ENCODE results near the gene RRAD.
"Not testable (repeated sequence)": the region's sequence is repeated elsewhere in the genome, so short reads cannot be mapped to it uniquely, and the experiment has no call there.

RRAD gene

DNA sequence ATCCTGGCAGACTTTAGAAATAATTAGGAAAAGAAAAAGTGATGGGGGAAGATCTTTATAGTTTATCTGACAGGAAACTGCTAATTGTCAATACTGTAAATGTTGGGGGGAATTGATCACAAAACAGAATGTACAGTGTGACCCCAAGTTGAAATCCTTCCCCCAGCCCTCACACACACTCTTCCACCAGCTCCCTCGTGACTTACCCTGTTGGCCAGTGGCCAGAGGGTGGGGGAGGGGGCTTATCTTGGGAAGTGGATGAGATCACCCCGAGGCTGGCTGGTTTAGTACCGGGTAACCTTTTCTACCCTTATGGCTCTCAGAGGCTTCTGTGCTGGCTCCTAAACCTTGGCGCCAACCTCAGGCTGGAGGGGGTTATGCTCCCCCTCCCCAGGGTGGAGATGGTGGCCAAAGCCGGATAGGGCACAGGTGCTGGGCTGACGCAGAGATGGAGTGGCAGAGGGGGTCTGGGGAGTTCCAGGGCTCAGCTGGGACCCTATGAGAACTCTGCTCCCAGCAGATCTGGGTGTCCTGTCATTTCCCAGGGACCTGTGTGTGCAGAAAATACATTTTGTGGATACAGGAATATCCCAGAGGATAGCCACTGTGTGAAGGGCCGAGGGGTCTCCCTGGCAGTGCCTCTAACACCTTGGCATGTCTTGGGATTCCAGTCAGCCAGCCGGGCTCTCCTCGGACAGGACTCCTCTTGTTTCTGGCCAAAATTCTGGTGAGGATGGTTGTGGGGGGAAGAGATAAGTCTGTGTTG, 25.2 kb downstream of the RRAD start:
- no peak for DNase-seq (ENCODE audit: low spot score)

DNA sequence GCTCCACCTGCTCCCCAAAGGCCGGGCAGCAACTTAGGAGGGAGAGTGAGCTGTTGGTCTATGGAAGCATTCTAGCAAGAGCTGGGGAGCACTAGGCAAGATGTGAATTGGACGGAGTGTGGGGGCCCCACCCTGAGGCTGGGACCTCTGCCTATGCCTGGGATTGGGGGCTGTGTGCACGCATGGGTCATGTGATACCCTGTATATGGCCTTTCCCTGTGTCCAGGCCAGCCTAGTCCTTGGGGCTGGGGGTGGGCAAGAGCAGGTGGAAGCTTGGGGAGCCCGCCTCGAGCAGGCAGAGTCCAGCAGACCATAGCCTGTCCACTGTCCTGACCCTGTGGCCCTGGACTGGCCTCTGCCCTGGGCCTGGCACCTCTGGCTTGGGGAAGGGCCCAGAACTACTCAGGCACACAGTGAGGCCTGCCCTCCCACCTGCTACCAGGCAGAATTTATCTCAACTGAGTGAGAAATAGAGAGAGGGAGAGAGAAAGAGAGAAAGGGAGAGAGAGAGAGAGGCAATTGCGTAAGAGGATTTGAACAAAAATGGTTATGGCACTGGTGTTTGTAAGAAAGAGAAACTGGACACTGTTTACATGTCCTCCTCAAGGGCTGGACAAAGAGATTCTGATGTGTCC, 25.9 kb downstream of the RRAD start:
- no peak for DNase-seq (ENCODE audit: low spot score)

DNA sequence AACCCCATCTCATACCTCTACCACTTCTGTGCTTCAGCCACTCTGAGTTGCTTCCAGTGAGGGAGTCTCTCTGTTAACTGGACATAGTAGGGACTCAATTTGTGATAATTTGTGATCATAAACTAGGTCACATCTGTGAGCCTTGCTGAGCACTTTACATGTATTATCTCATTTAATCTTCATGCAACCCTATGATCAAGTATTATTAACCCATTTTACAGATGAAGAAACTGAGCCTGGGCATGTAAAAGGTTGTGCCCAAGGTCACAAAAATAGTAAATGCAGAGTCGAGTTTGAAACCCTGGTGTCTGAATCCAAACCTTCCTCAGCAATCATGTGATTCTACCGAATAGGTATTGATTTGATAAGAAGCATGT, 26.4 kb downstream of the RRAD start:
- DNase-seq (ENCODE audit: low spot score), result no peak

DNA sequence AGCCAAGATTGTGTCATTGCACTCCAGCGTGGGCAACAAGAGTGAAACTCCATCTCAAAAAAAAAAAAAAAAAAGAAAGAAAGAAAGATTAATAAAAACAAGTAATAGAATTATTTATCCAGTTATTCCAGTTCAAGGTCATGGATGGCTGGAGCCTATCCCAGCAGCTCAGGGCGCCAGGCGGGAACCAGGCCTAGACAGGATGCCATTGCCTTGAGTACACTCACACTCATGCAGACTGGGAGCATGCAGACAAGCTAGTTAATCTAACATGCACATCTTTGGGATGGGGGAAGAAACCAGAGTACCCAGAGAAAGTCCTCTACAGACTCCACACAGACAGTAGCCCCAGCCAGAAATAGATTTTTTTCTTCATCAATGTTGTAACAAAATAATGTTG, 27.1 kb downstream of the RRAD start:
- DNase-seq (ENCODE audit: low spot score), result no peak

DNA sequence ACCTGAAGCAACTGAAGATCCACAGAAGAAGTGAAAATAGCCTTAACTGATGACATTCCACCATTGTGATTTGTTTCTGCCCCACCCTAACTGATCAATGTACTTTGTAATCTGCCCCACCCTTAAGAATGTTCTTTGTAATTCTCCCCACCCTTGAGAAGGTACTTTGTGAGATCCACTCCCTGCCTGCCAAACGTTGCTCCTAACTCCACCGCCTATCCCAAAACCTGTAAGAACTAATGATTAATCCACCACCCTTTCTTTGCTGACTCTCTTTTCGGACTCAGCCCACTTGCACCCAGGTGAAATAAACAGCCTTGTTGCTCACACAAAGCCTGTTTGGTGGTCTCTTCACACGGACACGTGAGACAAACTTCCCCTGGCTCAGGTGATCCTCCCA, 28.7 kb downstream of the RRAD start:
- DNase-seq (ENCODE audit: low spot score), result not testable (repeated sequence)

GRCh38 chr16:66895999-66896398, 29.3 kb downstream of the RRAD start:
- DNase-seq (ENCODE audit: low spot score), result no peak

- no peak for DNase-seq (ENCODE audit: low spot score)
Measured at GRCh38 chr16:66895689-66895979, 29.7 kb downstream of the RRAD start.

DNA sequence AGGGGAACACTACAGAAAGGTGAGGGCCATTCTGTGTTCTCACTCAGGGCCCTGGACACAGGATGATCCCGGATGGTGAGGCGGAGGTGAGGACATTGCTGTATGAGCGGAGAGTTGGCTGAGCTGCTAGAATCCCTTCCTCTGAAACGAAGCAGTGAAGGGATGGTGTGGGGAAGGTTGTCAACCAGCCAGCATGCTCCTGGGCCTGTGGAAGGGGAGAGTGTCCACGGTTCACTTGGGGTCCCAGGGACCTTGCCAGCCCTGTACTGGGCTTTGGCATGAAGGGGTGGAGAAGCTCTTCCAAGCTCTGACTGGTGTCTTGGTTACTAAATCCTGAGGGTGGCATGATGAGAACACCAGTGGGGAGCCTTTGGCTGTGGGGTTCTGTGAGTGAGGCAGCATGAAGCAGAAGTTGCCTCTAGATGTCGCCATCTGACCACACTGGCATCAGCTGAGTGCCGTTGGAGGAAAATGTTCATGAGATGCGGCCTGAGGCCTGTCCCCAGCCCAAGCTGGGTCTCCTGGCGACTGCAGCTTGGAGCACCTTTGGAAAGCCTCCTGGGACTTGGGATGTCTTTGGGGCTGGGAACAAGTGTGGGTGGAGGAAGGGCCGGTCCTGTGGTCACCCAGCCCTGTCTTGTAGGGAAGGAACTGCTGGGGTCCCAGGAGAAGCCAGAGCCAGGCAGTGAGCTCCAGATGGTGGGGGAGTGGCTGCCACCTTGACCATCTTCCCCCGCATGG, 30.2 kb downstream of the RRAD start:
- no peak for DNase-seq (ENCODE audit: low spot score)

GRCh38 chr16:66894055-66894454, 31.3 kb downstream of the RRAD start:
- no peak for DNase-seq (ENCODE audit: low spot score)

GRCh38 chr16:66891797-66892196, 33.5 kb downstream of the RRAD start:
- no peak for DNase-seq (ENCODE audit: low spot score)

GRCh38 chr16:66891360-66891759, 34.0 kb downstream of the RRAD start:
- no peak for DNase-seq (ENCODE audit: low spot score)

DNA sequence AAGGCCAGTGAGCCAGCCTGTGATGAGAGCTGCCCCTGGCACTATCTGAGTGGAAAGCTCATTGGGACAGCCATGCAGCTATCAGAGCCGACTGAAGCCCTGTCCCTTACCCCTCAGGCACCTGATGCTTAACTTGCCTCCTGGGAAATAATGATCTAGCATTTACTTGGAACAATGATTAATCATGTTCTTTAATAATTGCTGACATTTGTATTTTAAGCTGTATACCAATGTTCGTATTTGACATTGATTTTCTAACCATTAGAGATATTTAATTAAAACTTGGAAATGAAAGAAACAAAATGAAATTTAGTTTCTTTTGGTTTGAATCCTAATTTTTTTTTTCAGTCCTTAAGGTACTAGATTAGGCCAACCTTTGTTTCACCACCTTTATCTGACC, 34.5 kb downstream of the RRAD start:
- no peak for DNase-seq (ENCODE audit: low spot score)

DNA sequence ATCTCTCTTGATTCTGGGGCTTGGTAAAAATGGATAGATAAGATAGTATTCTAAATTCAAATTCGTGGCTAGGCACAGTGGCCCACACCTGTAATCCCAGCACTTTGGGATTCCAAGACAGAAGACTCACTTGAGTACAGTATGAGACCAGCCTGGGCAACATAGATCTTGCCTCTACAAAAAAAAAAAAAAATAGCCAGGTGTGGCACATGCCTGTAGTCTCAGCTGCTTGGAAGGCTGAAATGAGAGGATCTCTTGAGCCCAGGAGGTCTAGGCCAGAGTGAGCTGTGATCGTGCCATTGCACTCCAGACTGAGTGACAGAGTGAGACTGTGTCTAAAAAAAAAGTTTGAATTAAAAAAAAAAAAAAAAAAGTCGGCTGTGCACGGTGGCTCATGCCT, 35.7 kb downstream of the RRAD start:
- DNase-seq (ENCODE audit: low spot score), result no peak

- DNase-seq (ENCODE audit: low spot score), result no peak
Measured at GRCh38 chr16:66888647-66889615, 36.4 kb downstream of the RRAD start.

DNA sequence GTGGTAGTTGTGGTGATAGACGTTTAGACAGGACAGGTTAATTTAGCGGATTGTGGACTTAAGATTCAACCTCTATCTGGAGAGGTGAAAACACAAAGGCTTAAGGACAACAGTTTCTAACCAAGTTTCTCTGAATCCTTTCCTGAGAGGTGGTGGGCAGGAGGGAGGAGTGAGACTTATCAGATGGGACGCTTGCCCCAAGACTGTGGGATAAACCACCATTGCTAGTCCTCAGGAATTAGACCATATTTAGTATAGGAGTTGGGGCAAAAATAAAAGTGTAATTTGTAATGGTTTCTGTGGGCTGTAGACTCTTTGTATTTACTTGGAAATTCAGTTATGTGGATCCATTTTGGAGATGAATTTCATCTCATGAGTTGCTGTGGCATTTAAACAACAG, 38.4 kb downstream of the RRAD start:
- no peak for DNase-seq (ENCODE audit: low spot score)

- DNase-seq (ENCODE audit: low spot score), result no peak
Measured at GRCh38 chr16:66886321-66886720, 39.0 kb downstream of the RRAD start.

DNA sequence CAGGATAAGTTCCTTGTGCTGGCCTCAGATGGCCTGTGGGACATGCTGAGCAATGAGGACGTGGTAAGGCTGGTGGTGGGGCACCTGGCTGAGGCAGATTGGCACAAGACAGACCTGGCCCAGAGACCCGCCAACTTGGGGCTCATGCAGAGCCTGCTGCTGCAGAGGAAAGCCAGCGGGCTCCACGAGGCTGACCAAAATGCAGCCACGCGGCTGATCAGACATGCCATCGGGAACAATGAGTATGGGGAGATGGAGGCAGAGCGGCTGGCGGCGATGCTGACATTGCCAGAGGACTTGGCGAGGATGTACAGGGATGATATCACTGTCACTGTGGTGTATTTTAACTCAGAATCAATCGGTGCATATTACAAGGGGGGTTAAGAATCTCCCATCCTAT, 39.8 kb downstream of the RRAD start:
- no peak for DNase-seq (ENCODE audit: low spot score)

DNA sequence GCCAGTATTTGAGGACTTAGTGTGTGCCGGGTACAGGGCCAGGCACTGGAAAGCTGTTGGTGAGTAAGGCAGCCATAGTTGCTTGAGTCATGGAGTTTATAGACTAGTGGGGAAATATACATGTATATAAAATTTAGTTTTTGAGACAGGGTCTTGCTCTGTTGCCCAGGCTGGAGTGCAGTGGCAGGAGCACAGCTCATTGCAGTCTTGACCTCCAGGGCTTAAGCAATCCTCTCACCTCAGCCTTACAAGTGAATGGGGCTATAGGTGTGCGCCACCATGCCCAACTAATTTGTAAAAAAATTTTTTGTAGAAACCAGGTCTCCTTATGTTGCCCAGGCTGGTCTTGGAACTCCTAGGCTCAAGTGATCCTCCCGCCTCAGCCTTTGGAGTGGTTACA, 42.6 kb downstream of the RRAD start:
- no peak for DNase-seq (ENCODE audit: low spot score)

GRCh38 chr16:66881964-66882508, 43.3 kb downstream of the RRAD start:
- DNase-seq (ENCODE audit: low spot score), result no peak

GRCh38 chr16:66881560-66881959, 43.8 kb downstream of the RRAD start:
- DNase-seq (ENCODE audit: low spot score), result no peak

GRCh38 chr16:66881014-66881417, 44.3 kb downstream of the RRAD start:
- no peak for DNase-seq (ENCODE audit: low spot score)

Measured in HuH-7.5 (cell line).